Muscle layer of colon (tissue), 2 donors: Measurements from ENCODE around the gene USP31.

Experiments
- H3K27ac ChIP-seq: one replicate; pipeline ENCODE4 v1.7.0; 2013; ENCODE audit warnings: low read depth, mild to moderate bottlenecking, low read length, moderate library complexity
- H3K27me3 ChIP-seq, 2 donors: one replicate each; pipeline ENCODE4 v1.7.0; 2013; ENCODE audit warnings: low read length in 2 of 2, mild to moderate bottlenecking in 2 of 2; ENCODE audit not compliant: insufficient read depth in 2 of 2, control insufficient read depth in 1 of 2
- H3K36me3 ChIP-seq: one replicate; pipeline ENCODE4 v1.7.0; 2013; ENCODE audit warnings: mild to moderate bottlenecking, low read length; ENCODE audit not compliant: insufficient read depth
- H3K4me1 ChIP-seq: one replicate; pipeline ENCODE4 v1.7.0; 2013; ENCODE audit warnings: mild to moderate bottlenecking, low read length; ENCODE audit not compliant: insufficient read depth
- H3K4me3 ChIP-seq, 2 donors: one replicate each; pipeline ENCODE4 v1.7.0; 2013; ENCODE audit warnings: low read length in 2 of 2, low read depth in 1 of 2, mild to moderate bottlenecking in 1 of 2, moderate library complexity in 1 of 2
- H3K9ac ChIP-seq: one replicate; pipeline ENCODE4 v1.7.0; 2013; ENCODE audit warnings: low read length
- H3K9me3 ChIP-seq: one replicate; pipeline ENCODE4 v1.7.0; 2013; ENCODE audit warnings: mild to moderate bottlenecking, low read length
- donor health status: abdominal sarcoma.
- donor health status: Adenocarcinoma of cecum.

Gene USP31

GRCh38 chr16:23149267-23149992, at the start of gene USP31:
TSS of gene USP31 (minus strand) at chr16:23149452. CDS start at chr16:23149270, 182 bp downstream.
- H3K27me3 ChIP-seq = no peaks in the 10 kb centered on the region
- no peaks in the 10 kb centered on the region for H3K9me3 ChIP-seq
- H3K27ac ChIP-seq = peak within 1 kb of the TSS; percentile 71
- H3K9ac ChIP-seq = no peak within 1 kb of the TSS
- peak within 1 kb of the TSS; percentile 62 to 82 for H3K4me3 ChIP-seq
- H3K36me3 ChIP-seq = no peaks in the 10 kb centered on the region
- H3K4me1 ChIP-seq = peaks cover 19% of the 10 kb centered on the region

- Histone ChIP-seq H3K27me3 (no peaks in the 10 kb centered on the region), H3K27ac (no peak overlapping the region)
These were observed 47.3 kb upstream of the USP31 start for GRCh38 chr16:23196539-23196938.

GRCh38 chr16:23195366-23195978, 46.2 kb upstream of the USP31 start:
- no peak overlapping the region for H3K9ac ChIP-seq

More at GRCh38 chr16:23196539-23196938, 47.3 kb upstream of the USP31 start:
- Histone ChIP-seq H3K4me1 (peaks cover 25% of the 10 kb centered on the region), H3K9ac (no peak overlapping the region), H3K9me3 (no peaks in the 10 kb centered on the region), H3K36me3 (no peaks in the 10 kb centered on the region), H3K4me3 (no peak overlapping the region)

GRCh38 chr16:23194497-23195221, 45.4 kb upstream of the USP31 start:
- Histone ChIP-seq H3K9ac (no peak overlapping the region), H3K4me3 (no peak overlapping the region), H3K4me1 (peaks cover 25% of the 10 kb centered on the region), H3K27ac (no peak overlapping the region), H3K36me3 (no peaks in the 10 kb centered on the region), H3K27me3 (no peaks in the 10 kb centered on the region), H3K9me3 (no peaks in the 10 kb centered on the region)

More at GRCh38 chr16:23195366-23195978, 46.2 kb upstream of the USP31 start:
- Histone ChIP-seq H3K4me3 (no peak overlapping the region), H3K4me1 (peaks cover 25% of the 10 kb centered on the region), H3K9me3 (no peaks in the 10 kb centered on the region), H3K27ac (no peak overlapping the region), H3K36me3 (no peaks in the 10 kb centered on the region), H3K27me3 (no peaks in the 10 kb centered on the region)

- no peaks in the 10 kb centered on the region for H3K9me3 ChIP-seq
- no peak overlapping the region for H3K4me3 ChIP-seq
- peaks cover 2% of the 10 kb centered on the region for H3K4me1 ChIP-seq
- no peak overlapping the region for H3K9ac ChIP-seq
- no peak overlapping the region for H3K27ac ChIP-seq
- H3K27me3 ChIP-seq = peaks cover 6 to 7% of the 10 kb centered on the region in 2 donors
- no peaks in the 10 kb centered on the region for H3K36me3 ChIP-seq
These were observed 39.7 kb upstream of the USP31 start for GRCh38 chr16:23188911-23189310.

GRCh38 chr16:23187341-23187740, 38.1 kb upstream of the USP31 start:
- H3K9me3 ChIP-seq = no peaks in the 10 kb centered on the region
- no peak overlapping the region for H3K4me3 ChIP-seq
- H3K9ac ChIP-seq = no peak overlapping the region
- H3K36me3 ChIP-seq = no peaks in the 10 kb centered on the region
- H3K27ac ChIP-seq = no peak overlapping the region
- peaks cover 7% of the 10 kb centered on the region for H3K4me1 ChIP-seq
- peaks cover 19 to 22% of the 10 kb centered on the region in 2 donors for H3K27me3 ChIP-seq

GRCh38 chr16:23186171-23186570, 36.9 kb upstream of the USP31 start:
- H3K4me1 ChIP-seq = peaks cover 12% of the 10 kb centered on the region
- H3K9ac ChIP-seq = no peak overlapping the region
- no peak overlapping the region for H3K27ac ChIP-seq
- no peaks in the 10 kb centered on the region for H3K36me3 ChIP-seq
- H3K9me3 ChIP-seq = no peaks in the 10 kb centered on the region
- no peak overlapping the region for H3K4me3 ChIP-seq
- H3K27me3 ChIP-seq = peaks cover 22 to 32% of the 10 kb centered on the region in 2 donors

GRCh38 chr16:23185656-23186055, 36.4 kb upstream of the USP31 start:
- no peak overlapping the region for H3K9ac ChIP-seq
- peaks cover 12% of the 10 kb centered on the region for H3K4me1 ChIP-seq
- H3K36me3 ChIP-seq = no peaks in the 10 kb centered on the region
- H3K4me3 ChIP-seq = no peak overlapping the region
- no peak overlapping the region for H3K27ac ChIP-seq
- H3K27me3 ChIP-seq = peaks cover 24 to 35% of the 10 kb centered on the region in 2 donors
- no peaks in the 10 kb centered on the region for H3K9me3 ChIP-seq

GRCh38 chr16:23183543-23183862, 34.3 kb upstream of the USP31 start:
- Histone ChIP-seq H3K4me1 (peaks cover 12% of the 10 kb centered on the region), H3K27me3 (peaks cover 24 to 35% of the 10 kb centered on the region in 2 donors), H3K27ac (no peak overlapping the region), H3K36me3 (no peaks in the 10 kb centered on the region), H3K9ac (no peak overlapping the region), H3K9me3 (no peaks in the 10 kb centered on the region), H3K4me3 (no peak overlapping the region)

- Histone ChIP-seq H3K27ac (no peak within 1 kb of the TSS), H3K4me3 (peak within 1 kb of the TSS; percentile 49 to 52), H3K36me3 (no peaks in the 10 kb centered on the region), H3K9ac (no peak within 1 kb of the TSS), H3K4me1 (peaks cover 12% of the 10 kb centered on the region), H3K27me3 (peaks cover 24 to 35% of the 10 kb centered on the region in 2 donors), H3K9me3 (no peaks in the 10 kb centered on the region)
These were observed 33.7 kb upstream of the USP31 start, which contains the start of gene SCNN1G for GRCh38 chr16:23182679-23183542. TSS of gene SCNN1G (plus strand) at chr16:23182745. CDS start at chr16:23186272, 3,527 bp downstream.
